Spinal cord (tissue), 10 donors: ENCODE measurements around the gene C1QTNF8. TPM values are rescaled to one million over a fixed set of nuclear protein-coding genes. Genes with fewer than 3 reads are reported as not detected.

ENCODE experiments used
- DNase-seq, 6 donors: peaks; one replicate each; pipeline versions ENCODE4 v3.0.0 to v3.0.0-alpha.2; 2013 to 2015; ENCODE audit warnings: low spot score in 6 of 6, low read depth in 4 of 6
- H3K27ac ChIP-seq: one replicate; pipeline ENCODE4 v1.5.1; 2013; ENCODE audit warnings: low read depth, low read length, control low read depth
- H3K27me3 ChIP-seq: one replicate; pipeline ENCODE4 v1.6.1; 2013; ENCODE audit warnings: low read length; ENCODE audit not compliant: control insufficient read depth, insufficient read depth
- H3K36me3 ChIP-seq: one replicate; pipeline ENCODE4 v1.6.1; 2013; ENCODE audit warnings: low read length; ENCODE audit not compliant: control insufficient read depth, insufficient read depth
- H3K4me1 ChIP-seq: one replicate; pipeline ENCODE4 v1.6.1; 2013; ENCODE audit warnings: low read length; ENCODE audit not compliant: control insufficient read depth, insufficient read depth
- H3K4me3 ChIP-seq: one replicate; pipeline ENCODE4 v1.5.1; 2013; ENCODE audit warnings: low read depth, low read length, control low read depth
- H3K9me3 ChIP-seq: one replicate; pipeline ENCODE4 v1.6.1; 2013; ENCODE audit warnings: low read length; ENCODE audit not compliant: control insufficient read depth, insufficient read depth
- WGBS: methylation state at CpG from one replicate; pipeline ENCODE4 v1.1.5; 2013; ENCODE audit warnings: missing lambda C conversion rate; ENCODE audit not compliant: insufficient coverage; 5-methylcytosine and 5-hydroxymethylcytosine counted together
- polyA plus RNA-seq, 2 donors: library from polyadenylated mRNA; unstranded; fragments of 120-200 nt; gene quantifications; one replicate each; pipeline ENCODE4 v1.2.1, GENCODE V29; 2013; ENCODE audit not compliant: insufficient read length in 2 of 2
- total RNA-seq, 2 donors: library from RNA; depleted of rRNA in 1 of 2; stranded (reverse); fragments of 120-200 nt in 1 of 2; fragments of >200 nt in 1 of 2; gene quantifications; one replicate each; pipeline versions ENCODE4 v1.2.3 to v1.2.4, GENCODE V29; 2013 to 2014
- donor health status: healthy.

C1QTNF8 gene
- total and polyA plus RNA-seq, 4 donors: 0.17 to 0.59 (median 0.24) TPM

DNA sequence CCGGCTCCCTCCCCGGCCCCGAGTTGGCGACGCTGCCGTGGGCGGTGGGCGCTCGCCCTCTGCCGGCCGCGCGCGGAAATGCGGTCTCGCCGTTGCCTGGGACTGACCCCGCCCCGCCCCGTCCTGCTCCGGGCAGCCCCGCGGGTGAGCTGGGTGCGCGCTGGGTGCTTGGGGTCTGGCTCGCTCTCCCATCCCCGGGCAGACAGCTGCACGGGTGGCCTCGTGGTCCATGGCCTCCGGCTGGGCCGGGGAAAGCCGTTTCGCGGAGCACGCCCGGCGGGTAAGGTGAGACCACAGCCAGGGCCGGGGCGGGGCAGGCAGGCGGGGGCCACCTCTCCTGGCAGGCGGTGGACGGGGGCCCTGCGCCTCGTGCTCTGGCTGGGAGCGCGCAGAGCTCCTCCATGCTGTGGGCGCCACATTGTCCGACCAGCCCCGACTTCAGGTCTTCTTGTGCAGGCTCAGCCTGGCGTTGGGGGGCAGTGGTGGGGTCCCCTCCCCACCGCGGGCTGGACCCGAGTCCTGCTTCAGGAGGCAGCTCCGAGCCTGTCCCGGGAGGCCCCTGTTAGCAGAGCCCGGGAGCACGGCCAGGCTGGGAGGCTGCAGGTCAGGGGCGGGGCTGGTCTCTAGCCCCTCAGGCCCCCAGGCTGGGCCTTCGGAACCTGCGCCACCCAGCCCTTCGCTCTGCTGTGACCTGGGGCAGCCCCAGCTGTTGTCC lies 7.0 kb upstream of the C1QTNF8 start:
- Histone ChIP-seq H3K36me3 (peaks cover 13% of the 10 kb centered on the region), H3K9me3 (no peaks in the 10 kb centered on the region), H3K27ac (no peak overlapping the region), H3K4me1 (peaks cover 47% of the 10 kb centered on the region), H3K27me3 (peaks cover 7% of the 10 kb centered on the region), H3K4me3 (no peak overlapping the region)
- DNase-seq: peak in 3 of 6 donors; percentile 27 to 75 (median 65)
- WGBS: 7% methylated on average over 61 of the region's 61 CpGs

DNA sequence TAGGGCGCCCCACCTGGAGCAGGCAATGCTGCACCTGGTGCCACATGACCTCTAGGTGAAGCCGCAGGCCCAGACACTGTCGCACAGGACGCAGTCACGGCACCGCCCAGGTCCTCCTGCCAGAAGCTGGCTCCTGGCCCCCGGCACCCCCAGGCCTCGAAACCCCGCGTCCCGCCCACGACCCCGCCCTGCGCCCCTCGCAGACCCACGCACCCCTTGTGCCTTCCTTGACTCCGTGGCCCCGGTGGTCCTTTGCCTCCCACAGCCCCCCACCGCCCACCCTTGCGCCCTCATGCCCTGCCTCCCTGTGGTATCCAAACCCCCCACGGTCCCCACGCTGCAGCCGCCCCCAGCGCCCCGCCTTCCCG lies 6.3 kb upstream of the C1QTNF8 start:
- Histone ChIP-seq H3K27me3 (peaks cover 2% of the 10 kb centered on the region), H3K27ac (no peak overlapping the region), H3K36me3 (peaks cover 9% of the 10 kb centered on the region), H3K4me1 (peaks cover 54% of the 10 kb centered on the region), H3K4me3 (no peak overlapping the region), H3K9me3 (no peaks in the 10 kb centered on the region)
- 82% methylated on average over 11 of the region's 26 CpGs for WGBS
- DNase-seq: no peak

DNA sequence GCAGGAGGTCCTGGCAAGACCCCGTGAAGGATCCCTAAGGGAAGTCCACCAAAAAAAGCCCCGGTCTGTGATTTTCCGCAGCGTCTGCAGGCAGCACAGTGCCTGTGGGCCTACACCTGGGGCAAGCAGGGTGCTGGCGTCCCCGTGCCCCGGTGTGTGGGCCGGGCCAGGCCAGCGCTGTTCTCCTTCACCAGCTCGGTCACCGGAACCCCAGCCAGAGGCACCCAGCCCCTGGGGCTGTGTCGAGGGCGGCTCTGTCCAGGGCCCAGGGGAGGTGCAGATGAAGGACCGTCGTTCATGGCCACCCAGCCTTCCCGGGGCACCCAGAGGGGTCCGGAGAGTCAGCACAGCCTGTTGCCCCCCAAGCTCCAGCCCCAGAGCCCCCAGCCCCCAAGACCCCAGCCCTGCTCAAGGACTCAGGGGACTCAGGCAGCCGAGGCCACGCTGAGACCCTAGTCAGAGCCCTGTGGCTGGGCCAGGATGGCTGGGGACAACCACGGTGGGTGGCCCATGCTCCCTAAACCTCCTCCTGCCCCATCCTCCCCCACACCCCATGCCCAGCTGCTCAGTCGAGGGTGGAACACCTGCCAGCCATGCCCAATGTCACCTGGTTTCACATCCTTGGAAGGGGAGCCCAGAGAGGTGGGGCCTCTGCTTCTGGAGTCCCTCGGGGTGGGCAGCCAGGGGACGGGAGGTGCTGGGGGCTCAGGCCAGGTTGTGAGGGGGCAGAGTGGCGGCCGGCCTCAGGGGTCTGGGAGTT lies 5.7 kb upstream of the C1QTNF8 start:
- DNase-seq: no peak
- Histone ChIP-seq H3K36me3 (peaks cover 6% of the 10 kb centered on the region), H3K27ac (no peak overlapping the region), H3K4me1 (peaks cover 59% of the 10 kb centered on the region), H3K4me3 (no peak overlapping the region), H3K27me3 (peaks cover 2% of the 10 kb centered on the region), H3K9me3 (no peaks in the 10 kb centered on the region)
- WGBS: 83% methylated on average over 23 of the region's 25 CpGs

DNA sequence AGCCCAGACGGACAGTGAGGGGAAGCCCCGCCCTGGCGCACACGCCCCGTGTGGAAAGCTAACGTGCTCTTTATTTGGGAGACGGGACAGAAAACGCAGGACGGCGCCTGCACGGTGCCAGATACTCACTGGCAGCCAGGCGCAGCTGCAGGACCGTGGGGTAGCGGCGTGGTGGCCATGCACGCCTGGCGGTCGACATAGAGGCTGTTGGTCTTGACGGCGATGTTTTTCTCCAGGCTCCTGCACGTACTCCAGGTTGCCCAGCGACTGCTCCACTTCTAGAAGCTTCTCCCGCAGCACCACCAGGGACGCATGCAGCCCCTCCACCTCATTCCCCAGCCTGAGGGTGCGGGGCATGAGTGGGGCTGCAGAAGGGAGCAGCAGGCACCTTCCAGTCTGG lies 5.1 kb upstream of the C1QTNF8 start:
- peaks cover 2% of the 10 kb centered on the region for H3K27me3 ChIP-seq
- H3K36me3 ChIP-seq: peaks cover 6% of the 10 kb centered on the region
- no peak overlapping the region for H3K4me3 ChIP-seq
- DNase-seq: no peak
- 48% methylated on average over 22 of the region's 25 CpGs for WGBS
- H3K9me3 ChIP-seq: no peaks in the 10 kb centered on the region
- H3K4me1 ChIP-seq: peaks cover 64% of the 10 kb centered on the region
- no peak overlapping the region for H3K27ac ChIP-seq

DNA sequence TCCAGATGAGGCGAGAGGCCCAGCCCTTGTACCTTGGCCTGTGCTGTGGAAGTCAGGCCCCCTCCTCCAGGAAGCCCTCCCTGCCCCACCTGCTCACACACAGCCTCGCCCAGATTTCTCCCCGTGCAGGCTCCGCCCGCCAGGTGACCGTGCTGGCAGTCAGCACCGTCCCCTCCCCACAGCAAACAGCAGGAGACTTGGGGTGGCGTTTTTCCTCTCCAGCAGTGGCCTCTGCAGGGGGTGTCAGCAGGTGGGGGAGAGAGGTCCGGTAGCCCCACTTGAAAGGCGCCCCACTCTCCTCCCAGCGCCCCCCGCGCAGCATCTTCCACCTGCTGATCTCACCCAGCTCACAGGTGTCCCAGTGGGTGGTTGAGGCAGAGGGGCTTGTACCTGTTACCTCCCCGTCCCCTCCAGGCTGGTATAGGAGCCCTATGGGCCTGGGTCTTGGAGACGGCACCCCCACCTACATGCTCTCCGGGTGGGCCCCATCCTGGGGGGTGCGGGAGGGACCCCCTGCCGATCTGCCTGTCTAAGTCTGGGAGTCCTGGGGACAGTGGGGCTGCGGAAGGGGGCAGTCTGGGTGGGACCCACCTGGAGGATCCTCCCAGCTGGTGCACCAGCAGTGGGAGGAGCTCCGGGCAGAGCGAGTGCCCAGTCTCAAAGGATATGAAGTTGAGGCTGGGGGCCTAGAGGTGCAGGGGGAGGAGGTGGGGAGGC lies 4.2 kb upstream of the C1QTNF8 start:
- Histone ChIP-seq H3K4me3 (no peak overlapping the region), H3K27me3 (peaks cover 2% of the 10 kb centered on the region), H3K4me1 (peaks cover 67% of the 10 kb centered on the region), H3K36me3 (peaks cover 6% of the 10 kb centered on the region), H3K9me3 (no peaks in the 10 kb centered on the region), H3K27ac (no peak overlapping the region)
- DNase-seq: no peak
- WGBS: 83% methylated on average over 6 of the region's 21 CpGs

DNA sequence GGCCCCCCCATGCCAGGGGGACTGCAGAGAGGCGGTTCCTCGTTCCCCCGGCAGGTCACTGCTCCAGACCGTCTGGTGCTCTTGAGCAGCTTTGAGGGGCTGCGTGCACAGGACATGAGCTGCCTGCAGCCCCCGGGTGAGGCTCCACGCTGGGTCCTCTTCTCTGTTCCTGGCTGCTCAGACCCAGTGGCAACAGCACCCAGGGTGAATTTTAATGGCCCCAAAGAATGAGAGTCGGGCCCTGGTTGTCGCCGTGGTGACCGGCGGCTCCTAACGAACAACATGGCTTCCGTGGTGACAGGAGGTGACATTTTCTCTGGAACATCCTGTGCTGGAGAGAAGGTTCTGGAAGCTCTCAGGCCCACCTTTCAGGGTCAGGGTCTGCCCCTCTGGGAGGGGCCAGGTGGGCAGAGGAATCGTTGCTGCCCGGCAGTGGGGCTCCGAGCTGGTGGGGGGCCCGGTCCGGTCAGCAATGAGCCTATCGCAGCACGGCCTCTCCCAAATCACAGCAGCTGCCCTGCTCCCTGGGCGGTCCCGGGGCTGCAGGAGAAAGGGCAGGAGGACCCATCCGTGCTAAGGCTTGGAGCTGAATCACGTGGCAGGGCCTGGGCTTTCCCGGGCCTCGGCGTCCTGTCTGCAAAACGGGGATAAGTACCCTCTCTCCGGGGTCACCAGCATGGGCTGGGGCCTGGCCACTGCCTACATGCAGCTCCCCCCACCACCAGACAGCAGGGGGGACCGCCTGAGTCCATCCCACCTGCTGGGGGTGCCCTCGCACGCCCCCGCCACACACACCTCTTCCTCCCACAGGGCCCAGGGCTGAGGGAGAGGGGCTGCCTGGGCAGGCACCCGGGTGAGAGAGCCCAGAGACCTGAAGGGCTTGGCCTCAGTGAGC lies 3.4 kb upstream of the C1QTNF8 start:
- DNase-seq: peak in 1 of 6 donors; percentile 41
- Histone ChIP-seq H3K9me3 (no peaks in the 10 kb centered on the region), H3K27me3 (peaks cover 2% of the 10 kb centered on the region), H3K4me3 (no peak overlapping the region), H3K27ac (no peak overlapping the region), H3K4me1 (peaks cover 74% of the 10 kb centered on the region), H3K36me3 (peaks cover 5% of the 10 kb centered on the region)
- WGBS: 42% methylated on average over 26 of the region's 35 CpGs

DNA sequence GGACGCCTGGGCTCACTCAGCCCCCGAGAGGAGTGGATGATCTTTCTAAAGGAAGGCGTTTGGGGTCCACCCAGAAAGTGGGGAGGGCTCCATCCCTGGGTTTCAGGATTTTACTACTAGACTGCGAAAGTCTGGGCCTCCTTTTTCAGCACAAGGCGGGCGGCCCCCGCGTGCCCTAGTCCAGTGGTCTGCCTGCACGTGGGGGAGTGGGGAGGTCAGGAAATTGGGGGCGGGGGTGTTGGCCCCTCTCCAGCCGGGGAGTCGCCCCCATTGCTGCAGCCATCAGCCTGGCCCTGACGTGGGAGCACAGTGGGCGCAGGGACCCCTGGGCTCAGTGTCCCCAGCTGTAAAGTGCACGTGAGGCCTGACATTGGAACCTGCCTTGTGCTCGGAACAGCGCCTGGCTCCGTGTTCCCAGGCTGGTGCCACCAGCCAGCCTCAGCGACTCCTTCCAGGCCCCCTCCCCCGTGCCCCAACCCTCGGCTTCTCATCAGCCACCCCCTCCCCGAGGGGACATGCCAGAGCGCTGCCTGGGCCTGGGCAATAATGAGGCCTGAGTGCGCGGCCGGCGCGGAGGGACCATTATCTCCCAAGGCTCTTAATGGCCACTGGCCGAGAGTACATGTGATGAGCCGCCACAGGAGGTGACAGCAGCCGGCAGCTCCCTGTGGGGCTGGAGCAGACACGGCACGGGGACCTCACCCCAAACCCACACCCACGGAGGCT lies 2.4 kb upstream of the C1QTNF8 start:
- Histone ChIP-seq H3K4me1 (peaks cover 68% of the 10 kb centered on the region), H3K4me3 (no peak overlapping the region), H3K27ac (no peak overlapping the region), H3K9me3 (no peaks in the 10 kb centered on the region), H3K27me3 (no peaks in the 10 kb centered on the region), H3K36me3 (peaks cover 5% of the 10 kb centered on the region)
- WGBS: 37% methylated on average over 31 of the region's 34 CpGs
- peak in 1 of 6 donors; percentile 48 for DNase-seq

DNA sequence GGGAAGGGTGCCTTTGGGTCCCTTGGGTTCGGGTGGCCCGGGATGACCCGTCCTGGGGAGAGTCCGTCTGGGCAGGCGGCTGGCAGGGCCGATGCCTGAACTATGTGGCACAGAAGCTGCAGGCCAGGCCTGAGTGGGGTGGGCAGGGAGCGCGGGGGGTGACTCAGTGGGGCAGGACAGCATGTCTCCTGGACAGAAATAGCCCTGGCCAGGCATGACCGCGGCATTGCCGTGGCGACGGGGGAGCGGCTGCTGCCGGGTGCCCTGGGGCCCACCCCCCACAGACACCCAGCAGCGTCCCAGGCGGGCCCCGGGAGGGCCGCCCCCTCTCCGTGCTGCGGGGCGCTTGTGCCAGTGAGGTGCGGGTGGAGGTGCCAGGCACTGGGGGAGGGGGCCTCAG lies 1.8 kb upstream of the C1QTNF8 start:
- no peaks in the 10 kb centered on the region for H3K9me3 ChIP-seq
- no peak overlapping the region for H3K27ac ChIP-seq
- 58% methylated on average over 8 of the region's 23 CpGs for WGBS
- H3K27me3 ChIP-seq: no peaks in the 10 kb centered on the region
- H3K4me3 ChIP-seq: no peak overlapping the region
- peaks cover 5% of the 10 kb centered on the region for H3K36me3 ChIP-seq
- no peak for DNase-seq
- H3K4me1 ChIP-seq: peaks cover 61% of the 10 kb centered on the region
